Measurements from ENCODE around the gene AREG.
"Not testable (repeated sequence)": the region's sequence is repeated elsewhere in the genome, so short reads cannot be mapped to it uniquely, and the experiment has no call there.

Gene AREG, protein sequence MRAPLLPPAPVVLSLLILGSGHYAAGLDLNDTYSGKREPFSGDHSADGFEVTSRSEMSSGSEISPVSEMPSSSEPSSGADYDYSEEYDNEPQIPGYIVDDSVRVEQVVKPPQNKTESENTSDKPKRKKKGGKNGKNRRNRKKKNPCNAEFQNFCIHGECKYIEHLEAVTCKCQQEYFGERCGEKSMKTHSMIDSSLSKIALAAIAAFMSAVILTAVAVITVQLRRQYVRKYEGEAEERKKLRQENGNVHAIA

DNA sequence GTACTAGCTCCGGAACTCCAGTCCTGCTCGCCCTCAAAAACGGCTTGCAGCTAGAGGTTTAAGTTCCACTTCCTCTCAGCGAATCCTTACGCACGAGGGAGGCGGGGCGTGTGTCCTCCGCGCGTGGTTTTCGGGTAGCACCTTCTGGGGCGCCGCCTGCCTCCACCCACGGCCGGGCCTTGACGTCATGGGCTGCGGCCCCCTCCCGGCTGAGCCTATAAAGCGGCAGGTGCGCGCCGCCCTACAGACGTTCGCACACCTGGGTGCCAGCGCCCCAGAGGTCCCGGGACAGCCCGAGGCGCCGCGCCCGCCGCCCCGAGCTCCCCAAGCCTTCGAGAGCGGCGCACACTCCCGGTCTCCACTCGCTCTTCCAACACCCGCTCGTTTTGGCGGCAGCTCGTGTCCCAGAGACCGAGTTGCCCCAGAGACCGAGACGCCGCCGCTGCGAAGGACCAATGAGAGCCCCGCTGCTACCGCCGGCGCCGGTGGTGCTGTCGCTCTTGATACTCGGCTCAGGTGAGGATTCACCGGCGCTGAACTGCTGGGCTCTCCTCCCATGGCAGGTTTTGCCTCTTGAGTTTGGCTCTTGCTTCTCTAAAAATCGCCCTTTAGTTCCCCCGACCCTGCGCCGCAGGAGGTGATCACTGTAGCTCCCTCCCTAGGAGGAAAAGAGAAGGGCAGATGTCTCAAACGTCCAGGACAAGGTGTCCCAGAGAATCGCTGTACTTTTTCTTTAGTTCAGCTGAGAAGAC lies at the start of gene AREG:
AREG (plus strand) TSS at position 246 of the 752 bp plus-strand sequence; CDS start at position 456, 210 bp downstream.
- DNase-seq = peak; percentile 85 to 97

DNA sequence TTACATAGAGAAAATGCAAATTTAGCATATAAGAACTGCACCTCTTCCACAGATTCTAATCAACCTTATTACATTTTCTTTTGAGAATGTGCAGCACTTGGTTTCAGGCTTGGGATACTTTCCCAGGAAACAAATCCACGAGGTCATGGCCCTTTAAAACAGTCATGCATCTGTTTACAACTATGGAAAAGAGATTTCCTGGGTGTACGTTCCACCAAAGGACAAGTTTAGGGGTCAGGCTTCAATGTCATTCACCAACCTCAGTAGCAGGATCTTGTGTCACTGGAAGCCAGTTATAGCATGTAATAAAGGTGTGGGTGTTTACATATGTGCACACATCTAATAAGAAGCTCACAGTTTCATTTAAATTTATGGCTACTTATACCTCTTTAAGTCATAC lies 49.3 kb upstream of the AREG start:
- DNase-seq = no peak

DNA sequence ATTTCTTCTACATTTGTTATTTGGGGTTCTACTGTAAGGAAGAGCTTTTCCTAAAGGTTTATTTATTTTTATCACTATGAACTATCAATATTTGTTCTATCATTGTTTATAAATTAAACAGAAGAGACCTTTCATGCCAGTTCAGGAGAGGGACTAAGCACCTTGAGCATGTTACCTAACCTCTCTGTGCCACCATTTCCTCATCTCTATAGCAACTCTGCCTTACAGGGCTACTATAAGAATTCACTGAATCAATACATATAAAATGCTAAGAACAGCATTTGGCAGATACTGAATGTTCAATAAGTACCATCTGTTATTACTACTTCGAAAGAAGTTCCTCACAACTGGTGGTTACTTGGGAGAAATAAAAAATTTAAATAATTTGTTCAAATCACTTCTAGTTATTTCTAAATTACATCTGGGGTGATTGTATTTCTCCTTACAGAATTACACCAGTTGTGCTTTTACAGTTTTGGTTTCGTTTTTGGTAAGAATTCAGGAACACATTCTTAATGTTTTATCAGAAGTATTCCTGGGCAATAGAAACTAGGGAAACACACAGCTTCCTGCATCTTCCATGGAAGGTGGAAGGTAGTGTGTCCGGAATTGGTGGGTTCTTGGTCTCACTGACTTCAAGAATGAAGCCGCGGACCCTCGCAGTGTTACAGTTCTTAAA lies 47.0 kb upstream of the AREG start:
- no peak for DNase-seq

DNA sequence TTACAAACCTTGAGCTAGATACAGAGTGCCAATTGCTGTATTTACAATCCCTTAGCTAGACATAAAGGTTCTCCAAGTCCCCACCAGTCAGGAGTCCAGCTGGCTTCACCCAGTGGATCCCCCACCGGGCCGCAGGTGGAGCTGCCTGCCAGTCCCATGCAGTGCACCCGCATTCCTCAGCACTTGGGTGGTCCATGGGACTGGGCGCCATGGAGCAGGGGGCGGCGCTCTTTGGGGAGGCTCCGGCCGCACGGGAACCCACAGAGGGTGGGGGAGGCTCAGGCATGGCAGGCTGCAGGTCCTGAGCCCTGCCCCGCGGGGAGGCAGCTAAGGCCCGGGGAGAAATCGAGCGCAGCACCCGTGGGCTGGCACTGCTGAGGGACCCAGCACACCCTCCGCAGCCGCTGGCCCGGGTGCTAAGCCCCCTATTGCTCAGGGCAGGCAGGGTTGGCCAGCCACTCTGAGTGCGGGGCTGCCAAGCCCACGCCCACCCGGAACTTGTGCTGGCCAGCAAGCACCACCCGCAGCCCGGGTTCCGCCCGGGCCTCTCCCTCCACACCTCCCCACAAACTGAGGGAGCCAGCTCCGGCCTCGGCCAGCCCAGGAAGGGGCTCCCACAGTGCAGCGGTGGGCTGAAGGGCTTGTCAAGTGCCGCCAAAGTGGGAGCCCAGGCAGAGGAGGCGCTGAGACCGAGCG lies 45.9 kb upstream of the AREG start:
- DNase-seq = not testable (repeated sequence)

DNA sequence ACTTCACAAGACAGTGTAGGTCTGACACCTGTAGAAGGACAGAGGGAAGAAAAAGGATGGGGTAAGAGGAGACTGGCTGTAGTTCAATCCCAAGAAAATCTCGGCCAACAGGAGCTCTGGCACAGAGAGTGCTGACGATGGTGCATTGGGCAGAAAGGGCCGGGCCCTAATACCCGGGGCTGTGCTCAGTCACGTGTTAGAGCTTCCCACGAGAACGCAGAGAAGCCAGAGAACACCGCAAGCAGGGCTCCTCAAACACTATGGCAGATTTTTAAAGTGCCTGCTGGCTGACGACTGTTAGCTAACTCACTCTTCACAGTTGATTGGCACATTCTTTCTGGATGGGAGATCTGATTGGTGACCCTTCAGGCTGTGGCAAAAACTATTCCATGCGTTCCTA lies 44.5 kb upstream of the AREG start:
- no peak for DNase-seq

DNA sequence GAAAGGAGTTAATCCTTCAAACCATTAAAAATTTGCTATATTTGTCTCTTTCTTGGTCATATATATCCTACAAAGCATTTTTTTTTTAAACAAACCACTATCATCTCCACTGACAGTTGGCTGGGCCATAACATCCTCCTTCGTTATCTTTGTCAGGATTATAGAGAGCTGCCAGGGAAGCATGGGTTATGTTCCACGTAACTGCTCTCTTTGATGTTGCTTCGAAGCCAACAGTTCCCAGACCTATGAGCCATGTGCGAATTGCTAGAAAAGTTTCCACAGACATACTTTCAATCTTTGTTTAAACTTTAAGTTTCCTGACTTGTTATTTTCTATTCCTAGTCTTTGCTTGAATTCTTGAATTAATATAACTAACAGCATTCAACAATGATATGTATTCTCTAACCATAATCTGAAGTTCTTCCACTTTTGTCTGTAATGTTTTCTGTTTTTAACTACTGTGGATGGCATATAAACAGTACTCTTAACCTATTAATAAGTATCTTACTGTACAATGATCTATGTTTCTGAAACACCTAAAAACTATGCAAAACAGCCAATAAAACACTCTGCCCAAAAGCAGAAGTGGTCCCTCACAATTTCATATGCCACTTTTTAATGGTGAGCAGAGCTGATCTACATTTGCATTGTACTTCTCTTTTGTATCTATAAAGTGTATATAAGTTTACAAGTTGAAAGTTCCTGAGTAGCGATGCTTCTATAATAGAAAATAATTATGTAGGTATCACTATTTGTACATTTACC lies 42.1 kb upstream of the AREG start:
- DNase-seq = no peak

DNA sequence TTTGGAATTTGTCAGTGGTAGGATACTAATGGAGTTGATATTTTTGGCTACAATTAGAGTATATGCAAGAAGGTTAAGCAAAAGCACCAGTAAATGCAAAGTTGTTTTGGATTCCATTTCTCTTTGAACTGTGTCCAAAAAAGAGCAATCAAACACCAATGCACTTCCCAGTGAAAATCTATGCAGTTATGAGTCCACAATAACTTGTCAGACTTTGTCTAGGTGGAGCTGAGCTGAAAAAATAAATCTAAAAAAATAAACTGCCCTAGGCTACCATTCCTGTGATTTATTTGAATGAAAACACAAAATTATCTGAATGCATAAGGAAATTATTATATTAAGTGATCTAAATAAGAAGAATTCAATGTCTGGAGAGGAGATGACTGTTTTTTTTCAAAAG lies 37.0 kb upstream of the AREG start:
- DNase-seq = no peak

DNA sequence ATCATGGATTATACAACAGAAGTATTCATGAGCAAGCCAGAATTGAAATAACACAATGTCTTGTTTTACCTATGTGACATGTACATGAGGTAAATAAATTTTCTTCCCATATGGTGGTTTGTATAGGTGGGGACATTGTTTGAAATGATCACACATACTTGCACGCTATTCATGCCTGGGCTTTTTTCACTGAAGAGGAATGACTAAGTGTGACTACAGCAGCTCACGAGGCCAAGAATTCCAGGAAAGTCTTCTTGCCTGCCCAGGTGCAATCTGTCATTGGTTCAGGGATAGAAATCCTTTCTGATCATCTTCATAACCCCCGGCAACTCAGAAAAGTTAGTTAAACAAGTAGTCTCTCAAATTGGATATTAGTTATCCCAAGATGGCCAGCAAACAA lies 36.3 kb upstream of the AREG start:
- DNase-seq = no peak

DNA sequence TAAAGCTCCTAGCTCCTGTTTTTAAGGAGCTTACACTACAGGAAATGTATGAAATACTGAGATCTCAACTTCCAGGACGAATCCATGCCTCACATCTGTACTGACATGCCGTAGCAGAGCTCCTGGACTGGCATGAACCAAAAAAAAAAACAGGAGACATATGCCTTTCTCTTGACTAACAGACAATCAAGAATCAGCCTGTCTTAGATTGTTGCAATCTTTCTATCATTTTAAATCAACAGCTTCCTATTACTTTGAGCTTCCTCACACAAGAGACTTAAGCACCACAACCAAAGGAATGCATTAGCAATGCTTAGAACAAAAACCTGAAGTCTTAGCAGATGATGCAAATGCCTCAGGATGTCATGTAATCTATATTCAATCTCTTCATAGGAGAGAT lies 34.7 kb upstream of the AREG start:
- DNase-seq = no peak

DNA sequence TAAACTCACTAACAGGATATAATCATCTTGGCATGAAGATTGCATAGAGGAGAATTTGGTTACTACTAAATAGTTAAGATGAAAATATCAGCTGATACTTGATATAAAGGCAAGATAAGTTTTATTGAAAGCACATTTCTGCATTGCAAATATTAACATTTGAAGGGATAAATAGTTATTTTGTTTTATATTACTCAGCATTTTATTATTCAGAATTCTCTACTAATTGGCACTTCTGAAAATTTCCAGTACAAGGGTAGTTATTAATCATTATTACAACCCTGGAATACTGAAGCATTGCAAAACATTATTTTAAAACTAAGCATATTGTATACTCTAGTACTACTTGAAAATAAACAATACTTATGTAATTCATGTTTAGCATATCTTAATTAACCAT lies 32.7 kb upstream of the AREG start:
- no peak for DNase-seq

DNA sequence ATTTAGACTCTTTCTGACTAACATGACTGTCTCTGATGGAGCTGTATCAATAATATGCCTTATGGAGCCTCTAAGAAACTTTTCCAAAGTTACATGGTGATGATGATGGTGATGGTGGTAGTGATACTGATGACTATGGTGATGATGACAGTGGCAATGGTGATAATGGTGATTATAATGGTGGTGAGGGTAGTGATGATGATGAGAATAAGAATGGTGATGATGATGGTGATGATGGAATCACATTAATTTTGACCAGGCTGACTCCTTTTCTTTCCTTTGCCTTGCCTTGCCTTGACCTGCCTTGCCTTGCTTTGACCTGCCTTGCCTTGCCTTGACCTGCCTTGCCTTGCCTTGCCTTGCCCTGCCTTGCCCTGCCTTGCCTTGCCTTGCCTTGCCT lies 31.7 kb upstream of the AREG start:
- DNase-seq = no peak

DNA sequence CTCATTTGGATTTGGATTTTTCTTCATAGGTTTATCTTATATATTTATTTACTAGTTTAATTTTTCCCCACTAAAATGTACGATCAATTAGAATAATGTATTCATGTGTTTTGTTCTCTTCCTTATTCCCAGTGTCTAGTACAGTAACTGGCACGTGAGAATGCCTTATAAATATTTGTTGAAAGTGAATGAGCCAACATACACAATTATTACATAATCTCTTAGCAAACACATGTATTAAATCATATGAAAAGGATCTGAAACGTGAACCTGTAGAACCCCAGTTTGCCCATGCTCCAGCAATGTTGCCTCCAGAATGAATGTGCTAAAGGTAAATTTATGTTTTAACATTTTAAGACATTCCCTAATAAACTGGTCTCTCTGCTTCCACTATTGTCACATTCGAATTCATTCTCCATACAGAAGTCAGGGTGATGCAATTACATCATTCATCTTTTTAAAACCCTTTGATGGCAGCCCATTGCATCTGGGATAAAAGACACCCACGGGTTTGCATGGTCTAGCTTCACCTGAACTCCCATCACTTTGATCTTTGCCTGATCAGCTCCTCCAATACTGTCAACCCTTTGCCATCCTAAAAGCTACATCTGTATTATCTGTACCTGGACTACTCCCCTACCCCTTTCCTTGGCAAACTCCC lies 30.7 kb upstream of the AREG start:
- no peak for DNase-seq

DNA sequence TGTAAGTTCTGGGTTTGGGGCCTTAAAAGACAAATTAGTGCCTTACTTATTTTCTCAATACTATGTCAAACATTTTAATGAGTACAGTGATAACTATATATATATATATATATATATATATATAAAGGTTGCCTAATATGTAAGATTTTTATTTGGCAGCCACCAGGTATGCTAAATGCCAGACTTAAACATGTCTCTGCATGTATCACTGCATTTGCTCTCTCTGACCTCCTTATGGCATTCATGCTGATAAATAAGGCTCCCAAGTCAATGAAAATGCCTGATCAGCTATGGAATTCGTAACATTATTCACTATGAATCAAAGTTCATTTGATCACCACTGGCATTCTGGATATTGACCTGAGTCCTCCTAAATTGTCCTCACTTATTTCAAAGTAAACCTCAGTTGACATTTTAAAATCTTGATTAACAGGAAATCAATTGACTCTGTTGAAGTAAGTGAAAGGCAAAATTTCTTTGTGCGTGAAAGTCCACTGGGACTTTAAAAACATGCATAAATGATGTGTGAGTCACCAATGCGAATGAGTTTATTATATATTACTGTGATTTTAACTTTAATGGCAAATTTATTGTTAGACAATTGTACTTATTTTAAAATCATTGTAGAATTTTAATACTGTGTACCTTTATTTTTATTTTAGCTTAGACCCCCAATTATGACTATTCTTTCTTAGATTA lies 29.2 kb upstream of the AREG start:
- no peak for DNase-seq

DNA sequence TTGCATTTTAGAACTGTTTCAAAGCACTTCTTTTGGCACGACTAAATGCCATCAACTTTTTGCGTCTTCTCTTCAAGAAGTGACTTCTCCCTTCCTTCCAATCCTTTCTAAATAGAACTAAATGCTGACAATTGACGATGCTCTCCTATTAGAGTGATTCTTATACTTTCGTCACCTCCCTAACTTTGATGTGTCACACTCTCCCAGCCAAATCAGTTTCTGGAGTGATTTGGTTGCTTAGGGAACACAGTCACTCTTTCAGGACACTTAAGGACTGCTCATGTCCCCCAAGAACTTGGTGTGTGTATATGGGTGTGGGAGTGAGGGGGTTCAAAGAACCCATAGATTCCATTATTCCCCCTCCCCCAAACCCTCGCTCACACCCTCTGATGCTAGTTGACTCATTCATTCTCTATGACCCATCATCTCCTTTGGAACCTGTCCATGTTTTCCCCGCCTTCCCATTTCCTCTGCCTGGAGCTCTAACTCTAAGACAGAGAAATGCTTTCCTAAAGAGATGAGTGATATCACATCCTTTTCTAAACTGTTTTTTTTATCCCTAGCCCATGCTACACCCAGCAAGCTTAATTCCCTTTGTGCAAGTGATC lies 26.8 kb upstream of the AREG start:
- DNase-seq = no peak

DNA sequence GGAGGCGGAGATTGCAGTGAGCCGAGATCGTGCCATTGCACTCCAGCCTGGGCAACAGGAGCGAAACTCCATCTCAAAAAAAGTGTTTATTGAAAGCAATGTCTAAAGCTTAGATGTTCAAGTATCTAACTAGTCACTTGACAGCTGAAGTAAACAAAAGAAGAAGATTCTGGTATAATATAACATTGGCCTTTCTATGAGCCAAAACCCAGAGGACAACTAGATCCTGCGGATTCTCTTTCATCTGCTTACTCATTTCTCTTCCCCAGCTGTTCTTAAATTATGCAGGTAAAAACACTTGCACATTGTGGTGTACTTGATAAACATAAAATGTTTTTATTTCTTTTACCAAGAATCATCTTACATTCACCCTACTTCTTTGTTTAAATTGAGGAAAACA lies 24.1 kb upstream of the AREG start:
- no peak for DNase-seq

DNA sequence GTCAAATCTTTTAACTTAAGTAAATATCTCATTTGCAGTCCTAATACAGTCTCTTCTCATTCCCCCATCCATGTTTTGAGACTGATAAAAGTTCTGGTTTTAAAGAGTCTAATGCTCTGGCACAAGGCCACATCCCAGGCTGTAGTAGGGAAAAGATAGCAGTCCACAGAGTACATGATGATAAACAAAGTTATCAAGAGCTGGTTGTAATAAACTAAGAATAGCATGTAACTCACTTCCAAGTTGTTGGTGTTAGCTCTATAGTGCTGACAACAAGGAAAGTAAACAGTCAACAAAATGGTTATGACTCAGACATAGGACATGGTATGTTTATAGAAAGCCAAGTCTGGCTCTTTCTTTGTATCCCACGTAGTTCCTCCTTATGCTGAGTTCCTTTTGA lies 21.8 kb upstream of the AREG start:
- no peak for DNase-seq

DNA sequence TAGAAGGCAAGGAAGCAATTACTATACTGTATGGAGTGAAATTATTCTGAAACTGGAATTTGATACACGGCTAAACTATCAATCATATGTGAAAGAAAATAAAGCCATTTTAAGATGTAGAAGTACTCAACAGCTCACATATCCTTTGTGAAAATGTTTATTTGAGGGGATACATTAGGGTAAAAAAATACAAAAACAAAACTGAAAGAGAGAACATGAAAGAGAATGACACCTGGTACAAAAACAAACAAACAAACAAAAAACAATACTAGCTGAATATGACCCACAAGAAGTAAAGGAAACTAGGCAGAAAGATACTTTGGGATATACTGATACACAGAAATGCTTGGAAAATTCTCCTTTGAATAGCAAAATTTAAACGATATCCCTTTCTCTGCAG lies 20.8 kb upstream of the AREG start:
- no peak for DNase-seq

DNA sequence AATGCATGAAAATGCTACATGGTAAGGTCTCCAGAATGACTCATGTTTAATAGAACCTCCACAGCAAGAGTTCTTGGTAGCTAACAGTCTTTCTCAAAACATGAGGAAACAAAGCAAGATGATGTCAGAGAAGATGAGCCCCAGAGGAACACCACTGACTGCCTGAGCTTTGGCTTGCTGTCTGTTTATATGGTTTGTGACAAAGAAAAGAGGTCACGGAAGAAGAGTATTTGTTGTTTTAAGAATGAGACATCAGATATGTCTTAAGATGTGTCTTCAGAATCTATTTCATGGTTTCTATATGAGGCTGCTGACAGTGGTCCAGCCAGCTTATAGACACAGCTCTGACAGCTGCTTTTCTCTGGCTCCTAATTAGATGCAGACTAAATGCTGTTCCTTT lies 18.8 kb upstream of the AREG start:
- DNase-seq = no peak

DNA sequence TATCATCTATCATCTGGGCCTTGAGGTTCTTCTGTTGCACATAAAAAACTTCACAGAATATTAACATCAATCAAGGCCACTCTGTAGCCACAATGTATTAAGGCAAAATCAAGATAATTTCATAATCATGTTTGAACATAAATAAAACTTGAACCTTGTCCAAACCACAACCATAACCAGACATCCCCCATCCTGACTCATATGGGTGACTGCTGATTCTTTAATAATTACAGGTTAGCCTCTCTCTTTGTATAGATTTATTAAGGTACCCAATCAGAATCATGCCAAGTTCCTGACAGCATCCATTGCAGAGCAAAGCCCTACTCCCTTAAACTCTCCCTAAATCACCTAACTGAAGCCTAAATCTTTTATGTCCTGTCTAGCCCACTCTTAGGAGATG lies 16.7 kb upstream of the AREG start:
- no peak for DNase-seq

DNA sequence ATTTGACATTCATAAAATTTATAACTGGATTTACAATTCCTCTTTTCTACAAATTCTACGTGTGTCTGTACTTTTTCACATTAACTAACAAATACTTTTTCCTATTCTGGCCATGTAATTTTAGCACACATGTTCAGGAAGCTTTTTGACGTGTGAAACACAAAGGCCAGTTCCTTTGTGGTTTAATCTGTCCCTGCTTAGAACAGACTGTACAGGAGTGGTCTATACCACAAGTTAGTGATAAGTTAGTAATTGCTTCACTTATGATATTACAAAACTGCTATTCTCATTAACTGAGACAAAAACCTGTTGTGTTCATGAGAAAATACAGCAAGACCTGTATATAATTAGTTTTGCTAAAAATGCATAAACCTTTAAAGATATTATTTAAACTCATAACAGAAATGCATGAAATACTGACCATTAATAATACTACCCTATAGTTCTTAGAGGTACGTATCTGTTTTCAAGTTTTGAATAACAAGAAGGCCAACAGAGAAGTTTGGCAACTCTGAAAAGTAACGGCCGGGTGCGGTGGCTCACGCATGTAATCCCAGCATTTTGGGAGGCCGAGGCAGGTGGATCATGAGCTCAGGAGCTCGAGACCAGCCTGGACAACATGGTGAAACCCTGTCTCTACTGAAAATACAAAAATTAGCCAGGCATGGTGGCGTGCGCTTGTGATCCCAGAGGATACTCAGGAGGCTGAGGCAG lies 13.7 kb upstream of the AREG start:
- DNase-seq = no peak
